NCI-H1048 (cell line): Measurements from ENCODE around the gene PIP5K1A.
"Not testable (repeated sequence)": the region's sequence is repeated elsewhere in the genome, so short reads cannot be mapped to it uniquely, and the experiment has no call there.

Experiments
- DNase-seq: peaks from one replicate; lab custom pipeline; 2025; lab: John Stamatoyannopoulos, UW

Gene PIP5K1A

GRCh38 chr1:151255381-151255780, 57.0 kb downstream of the PIP5K1A start:
- no peak for DNase-seq

GRCh38 chr1:151259351-151259750, 61.0 kb downstream of the PIP5K1A start:
- DNase-seq: no peak

- no peak for DNase-seq
Observed at GRCh38 chr1:151265446-151266236, 67.3 kb downstream of the PIP5K1A start.

- DNase-seq: no peak
Observed at GRCh38 chr1:151266315-151266714, 68.0 kb downstream of the PIP5K1A start.

GRCh38 chr1:151266821-151267220, 68.5 kb downstream of the PIP5K1A start:
- no peak for DNase-seq

GRCh38 chr1:151267760-151268159, 69.4 kb downstream of the PIP5K1A start:
- no peak for DNase-seq

GRCh38 chr1:151273924-151274466, 75.6 kb downstream of the PIP5K1A start:
- no peak for DNase-seq

- DNase-seq: not testable (repeated sequence)
Observed at GRCh38 chr1:151275341-151275740, 77.0 kb downstream of the PIP5K1A start.

- no peak for DNase-seq
Observed at GRCh38 chr1:151277249-151277648, 78.9 kb downstream of the PIP5K1A start.

GRCh38 chr1:151281225-151281968, 83.0 kb downstream of the PIP5K1A start:
- peak; percentile 98 for DNase-seq

GRCh38 chr1:151281969-151282882, 83.9 kb downstream of the PIP5K1A start, which contains the start of gene ZNF687:
ZNF687 (plus strand) TSS chr1:151282299; CDS start chr1:151286292, 3,993 bp downstream.
- peak; percentile 100 for DNase-seq

- no peak for DNase-seq
Observed at GRCh38 chr1:151282883-151283725, 84.8 kb downstream of the PIP5K1A start.

- no peak for DNase-seq
Observed at GRCh38 chr1:151284013-151284577, 85.7 kb downstream of the PIP5K1A start.

GRCh38 chr1:151286619-151287340, 88.4 kb downstream of the PIP5K1A start:
- DNase-seq: no peak

GRCh38 chr1:151287341-151287699, 89.0 kb downstream of the PIP5K1A start:
- no peak for DNase-seq

- no peak for DNase-seq
Observed at GRCh38 chr1:151287767-151288500, 89.6 kb downstream of the PIP5K1A start.

- DNase-seq: no peak
Observed at GRCh38 chr1:151288502-151288901, 90.2 kb downstream of the PIP5K1A start.

- no peak for DNase-seq
Observed at GRCh38 chr1:151289080-151289935, 91.0 kb downstream of the PIP5K1A start.
